ENCODE data around the gene PHAF1.
"Not testable (repeated sequence)": the region's sequence is repeated elsewhere in the genome, so short reads cannot be mapped to it uniquely, and the experiment has no call there.

PHAF1 gene

GRCh38 chr16:67114793-67115192 is 5.1 kb downstream of the PHAF1 start:
- peaks cover 28 to 42% of the 10 kb centered on the region in 2 donors for H3K4me1 Mint-ChIP-seq
- peaks cover 17 to 32% of the 10 kb centered on the region in 2 donors for H3K36me3 Mint-ChIP-seq
- DNase-seq = no peak
- H3K9me3 Mint-ChIP-seq = no peaks in the 10 kb centered on the region
- no peak for ATAC-seq (replicated peaks)
- no peaks in the 10 kb centered on the region for H3K27me3 Mint-ChIP-seq
- no peak overlapping the region for H3K27ac Mint-ChIP-seq
- H3K4me3 Mint-ChIP-seq = no peak overlapping the region

- Mint-ChIP-seq H3K27ac (no peak overlapping the region), H3K4me3 (no peak overlapping the region), H3K36me3 (peaks cover 17 to 40% of the 10 kb centered on the region in 2 donors), H3K9me3 (no peaks in the 10 kb centered on the region), H3K27me3 (no peaks in the 10 kb centered on the region), H3K4me1 (peaks cover 28 to 37% of the 10 kb centered on the region in 2 donors)
- no peak for DNase-seq
- ATAC-seq (replicated peaks) = no peak
These were observed 5.9 kb downstream of the PHAF1 start for GRCh38 chr16:67115639-67116038.

DNA sequence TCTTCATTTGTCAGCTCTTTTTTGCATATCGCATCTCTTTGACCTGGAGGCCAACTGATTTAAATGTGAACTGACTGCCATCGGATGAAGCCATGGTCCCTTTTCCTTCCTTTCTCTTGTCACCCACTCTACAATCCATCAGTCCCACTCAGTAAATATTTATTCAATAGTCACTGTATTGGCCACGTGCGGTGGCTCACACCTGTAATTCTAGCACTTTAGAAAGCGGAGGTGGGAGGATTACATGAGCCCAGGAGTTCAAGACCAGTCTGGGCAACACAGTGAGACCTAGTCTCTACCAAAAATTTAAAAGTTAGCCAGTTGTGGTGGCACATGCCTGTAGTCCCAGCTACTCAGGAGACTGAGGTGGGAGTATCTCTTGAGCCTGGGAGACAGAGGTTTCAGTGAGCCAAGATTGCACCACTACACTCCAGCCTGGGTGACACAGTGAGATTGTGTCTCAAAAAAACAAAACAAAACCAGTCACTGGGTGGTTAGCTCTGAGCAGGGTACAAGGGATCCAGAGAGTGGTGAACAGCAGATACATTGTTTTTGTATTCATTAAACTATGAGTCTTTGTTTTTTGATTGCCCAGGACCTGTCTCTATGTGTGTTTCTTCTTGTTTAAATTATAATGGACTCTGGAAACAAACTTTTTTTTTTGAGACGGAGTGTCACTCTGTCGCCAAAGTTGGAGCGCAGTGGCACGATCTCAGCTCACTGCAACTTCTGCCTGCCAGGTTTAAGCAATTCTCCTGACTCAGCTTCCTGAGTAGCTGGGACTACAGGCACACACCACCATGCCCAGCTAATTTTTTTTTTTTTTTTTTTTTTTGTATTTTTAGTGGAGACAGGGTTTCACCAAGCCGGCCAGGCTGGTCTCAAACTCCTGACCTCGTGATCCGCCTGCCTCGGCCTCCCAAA is 6.9 kb downstream of the PHAF1 start:
- H3K9me3 Mint-ChIP-seq = no peaks in the 10 kb centered on the region
- DNase-seq (no peak), ATAC-seq (replicated peaks) (no peak)
- peaks cover 20 to 27% of the 10 kb centered on the region in 2 donors for H3K4me1 Mint-ChIP-seq
- no peak overlapping the region for H3K4me3 Mint-ChIP-seq
- H3K36me3 Mint-ChIP-seq = peaks cover 17 to 40% of the 10 kb centered on the region in 2 donors
- peak overlapping the region; percentile 15 for H3K27ac Mint-ChIP-seq
- H3K27me3 Mint-ChIP-seq = no peaks in the 10 kb centered on the region

DNA sequence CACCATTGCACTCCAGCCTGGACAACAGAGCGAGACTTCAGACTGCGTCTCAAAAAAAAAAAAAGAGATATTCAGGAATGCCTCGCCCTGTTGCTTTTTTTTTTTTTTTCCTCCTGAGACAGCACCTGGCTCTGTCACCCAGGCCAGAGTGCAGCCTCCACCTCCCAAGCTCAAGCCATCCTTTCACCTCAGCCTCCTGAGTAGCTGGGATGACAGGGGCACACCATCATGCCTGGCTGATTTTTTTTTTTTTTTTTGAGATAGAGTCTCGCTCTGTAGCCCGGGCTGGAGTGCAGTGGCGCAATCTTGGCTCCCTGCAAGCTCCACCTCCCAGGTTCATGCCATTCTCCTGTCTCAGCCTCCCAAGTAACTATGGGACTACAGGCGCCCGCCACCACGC is 8.0 kb downstream of the PHAF1 start:
- DNase-seq (no peak), ATAC-seq (replicated peaks) (no peak)
- Mint-ChIP-seq H3K36me3 (peaks cover 14 to 38% of the 10 kb centered on the region in 2 donors), H3K9me3 (no peaks in the 10 kb centered on the region), H3K27me3 (no peaks in the 10 kb centered on the region), H3K4me3 (no peak overlapping the region), H3K27ac (no peak overlapping the region), H3K4me1 (peaks cover 13 to 17% of the 10 kb centered on the region in 2 donors)

DNA sequence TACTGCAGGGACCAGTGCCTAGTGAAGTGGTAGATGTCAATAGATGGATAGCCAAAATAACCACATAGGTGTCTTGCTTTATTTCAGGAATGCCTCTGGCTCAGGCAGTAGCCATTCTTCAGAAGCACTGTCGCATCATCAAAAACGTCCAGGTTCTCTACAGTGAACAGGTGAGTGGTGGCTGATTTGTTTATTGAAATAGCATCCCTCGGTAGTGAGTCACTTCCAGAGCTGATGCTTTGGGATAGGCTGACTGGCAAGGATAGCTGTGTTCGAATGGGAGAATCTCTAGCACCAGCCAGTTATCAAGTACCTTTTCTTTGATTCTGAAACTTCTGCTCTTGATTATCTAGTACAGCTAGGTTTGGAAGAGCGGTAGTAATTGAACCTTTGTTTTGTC is 10.3 kb downstream of the PHAF1 start:
- ATAC-seq (replicated peaks) (no peak), DNase-seq (no peak)
- Mint-ChIP-seq H3K4me1 (peaks cover 8 to 9% of the 10 kb centered on the region in 2 donors), H3K4me3 (no peak overlapping the region), H3K27ac (no peak overlapping the region), H3K9me3 (no peaks in the 10 kb centered on the region), H3K36me3 (peaks cover 20 to 43% of the 10 kb centered on the region in 2 donors), H3K27me3 (no peaks in the 10 kb centered on the region)

GRCh38 chr16:67122799-67123198 is 13.1 kb downstream of the PHAF1 start:
- H3K27me3 Mint-ChIP-seq; H3K27ac Mint-ChIP-seq; H3K4me1 Mint-ChIP-seq; H3K9me3 Mint-ChIP-seq; DNase-seq; ATAC-seq (replicated peaks); H3K4me3 Mint-ChIP-seq: not testable (repeated sequence)
- H3K36me3 Mint-ChIP-seq = peaks cover 28 to 48% of the 10 kb centered on the region in 2 donors

GRCh38 chr16:67128417-67128816 is 18.7 kb downstream of the PHAF1 start:
- H3K4me1 Mint-ChIP-seq = no peaks in the 10 kb centered on the region
- H3K27me3 Mint-ChIP-seq = no peaks in the 10 kb centered on the region
- H3K4me3 Mint-ChIP-seq = no peak overlapping the region
- H3K27ac Mint-ChIP-seq = no peak overlapping the region
- H3K36me3 Mint-ChIP-seq = peaks cover 38 to 58% of the 10 kb centered on the region in 2 donors
- DNase-seq = no peak
- ATAC-seq (replicated peaks) = no peak
- no peaks in the 10 kb centered on the region for H3K9me3 Mint-ChIP-seq

DNA sequence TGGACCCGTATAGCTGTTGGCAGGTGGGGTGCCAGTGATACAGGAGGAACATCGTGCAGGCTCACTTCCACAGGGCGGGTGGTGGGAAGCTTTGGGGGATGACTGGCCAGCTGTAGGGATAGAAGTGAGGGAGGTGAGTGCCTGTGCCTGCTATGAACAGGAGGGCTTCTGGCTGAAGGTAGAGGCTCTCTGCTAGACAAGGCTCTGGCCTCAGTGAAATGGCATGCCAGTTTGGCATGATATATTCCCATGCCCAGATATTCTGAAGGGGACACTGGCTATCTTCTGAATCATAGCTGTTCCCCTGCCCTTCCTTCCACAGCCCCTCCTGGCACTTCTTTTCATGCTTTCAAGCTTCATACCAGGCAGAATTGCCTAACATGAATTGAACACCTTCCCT is 19.1 kb downstream of the PHAF1 start:
- DNase-seq (no peak), ATAC-seq (replicated peaks) (no peak)
- Mint-ChIP-seq H3K4me1 (no peaks in the 10 kb centered on the region), H3K36me3 (peaks cover 36 to 56% of the 10 kb centered on the region in 2 donors), H3K4me3 (no peak overlapping the region), H3K9me3 (no peaks in the 10 kb centered on the region), H3K27me3 (no peaks in the 10 kb centered on the region), H3K27ac (no peak overlapping the region)

DNA sequence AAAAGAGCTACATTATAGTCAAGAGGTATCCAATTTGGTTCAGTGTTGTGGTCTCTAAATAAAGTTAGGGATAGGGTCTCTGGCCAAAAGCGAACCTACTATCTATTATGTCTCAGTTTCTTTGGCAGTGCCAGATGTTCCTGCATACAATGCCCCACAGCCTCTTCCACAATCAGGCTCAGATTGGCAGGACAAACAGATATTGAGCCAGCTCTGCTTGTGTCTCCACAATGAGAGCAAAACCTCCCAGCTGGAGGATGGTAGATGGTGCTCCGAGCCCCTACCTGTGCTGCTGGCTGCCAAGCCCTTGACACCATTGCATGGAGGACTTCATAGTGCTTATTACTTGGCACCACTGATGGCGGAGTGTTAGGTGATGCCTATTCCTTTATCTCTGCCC is 19.7 kb downstream of the PHAF1 start:
- H3K36me3 Mint-ChIP-seq = peaks cover 36 to 58% of the 10 kb centered on the region in 2 donors
- DNase-seq (no peak), ATAC-seq (replicated peaks) (no peak)
- H3K4me1 Mint-ChIP-seq = no peaks in the 10 kb centered on the region
- H3K27ac Mint-ChIP-seq = no peak overlapping the region
- H3K9me3 Mint-ChIP-seq = no peaks in the 10 kb centered on the region
- no peak overlapping the region for H3K4me3 Mint-ChIP-seq
- no peaks in the 10 kb centered on the region for H3K27me3 Mint-ChIP-seq

DNA sequence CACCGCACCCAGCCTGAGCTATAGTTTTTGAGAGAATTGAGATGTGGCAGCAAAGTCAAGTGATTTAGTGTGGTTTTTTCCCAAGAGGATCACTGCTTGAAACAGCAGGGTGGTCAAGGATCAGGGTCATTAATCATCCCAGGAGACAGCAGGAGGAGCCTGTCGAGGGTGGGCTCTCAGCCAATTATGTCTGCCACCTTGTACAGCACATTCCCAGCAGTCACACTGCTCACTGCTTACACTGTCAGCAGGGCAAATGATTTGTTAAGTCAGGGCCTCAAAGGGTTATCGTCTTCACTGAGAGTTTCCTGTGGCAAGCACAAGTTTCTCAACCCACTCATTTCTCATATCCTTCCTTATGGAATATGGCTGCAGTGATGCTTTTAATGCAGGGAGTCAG is 27.9 kb downstream of the PHAF1 start:
- Mint-ChIP-seq H3K27ac (no peak overlapping the region), H3K4me3 (no peak overlapping the region), H3K9me3 (no peaks in the 10 kb centered on the region), H3K27me3 (no peaks in the 10 kb centered on the region), H3K4me1 (no peaks in the 10 kb centered on the region), H3K36me3 (peaks cover 41 to 68% of the 10 kb centered on the region in 2 donors)
- DNase-seq (no peak), ATAC-seq (replicated peaks) (no peak)

GRCh38 chr16:67141391-67141790 is 31.6 kb downstream of the PHAF1 start:
- DNase-seq (no peak), ATAC-seq (replicated peaks) (no peak)
- Mint-ChIP-seq H3K4me3 (no peak overlapping the region), H3K9me3 (no peaks in the 10 kb centered on the region), H3K27me3 (no peaks in the 10 kb centered on the region), H3K4me1 (no peaks in the 10 kb centered on the region), H3K27ac (no peak overlapping the region), H3K36me3 (peaks cover 56 to 75% of the 10 kb centered on the region in 2 donors)

- DNase-seq = no peak
- peaks cover 61 to 78% of the 10 kb centered on the region in 2 donors for H3K36me3 Mint-ChIP-seq
- H3K27ac Mint-ChIP-seq = no peak overlapping the region
- no peak overlapping the region for H3K4me3 Mint-ChIP-seq
- H3K27me3 Mint-ChIP-seq = no peaks in the 10 kb centered on the region
- H3K9me3 Mint-ChIP-seq = no peaks in the 10 kb centered on the region
- ATAC-seq (replicated peaks) = no peak
- no peaks in the 10 kb centered on the region for H3K4me1 Mint-ChIP-seq
These were observed 32.6 kb downstream of the PHAF1 start for GRCh38 chr16:67142342-67142741.

DNA sequence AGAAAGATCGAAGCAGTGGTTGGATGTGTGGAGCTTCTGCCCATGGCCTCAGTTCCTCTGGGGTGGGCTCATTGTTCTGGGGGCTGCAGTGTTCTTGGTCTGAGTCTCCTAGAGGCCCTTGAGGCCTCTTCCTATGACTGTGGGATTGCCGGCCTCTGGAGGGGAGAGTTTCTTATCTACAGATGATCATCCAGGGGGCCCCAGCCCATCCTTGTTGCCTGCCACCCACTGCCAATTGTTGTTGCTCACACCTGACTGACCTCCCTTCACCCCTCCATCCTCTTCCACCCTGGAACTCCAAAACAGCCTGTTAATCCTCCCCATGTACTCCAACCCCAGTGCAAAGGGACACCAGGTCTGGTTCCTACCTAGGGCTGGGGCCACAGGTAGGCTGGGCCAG is 35.2 kb downstream of the PHAF1 start:
- peaks cover 13 to 18% of the 10 kb centered on the region in 2 donors for H3K27me3 Mint-ChIP-seq
- DNase-seq (no peak), ATAC-seq (replicated peaks) (no peak)
- H3K27ac Mint-ChIP-seq = no peak overlapping the region
- peaks cover 0 to 3% of the 10 kb centered on the region in 2 donors for H3K4me1 Mint-ChIP-seq
- no peak overlapping the region for H3K4me3 Mint-ChIP-seq
- H3K9me3 Mint-ChIP-seq = no peaks in the 10 kb centered on the region
- peaks cover 75 to 87% of the 10 kb centered on the region in 2 donors for H3K36me3 Mint-ChIP-seq

DNA sequence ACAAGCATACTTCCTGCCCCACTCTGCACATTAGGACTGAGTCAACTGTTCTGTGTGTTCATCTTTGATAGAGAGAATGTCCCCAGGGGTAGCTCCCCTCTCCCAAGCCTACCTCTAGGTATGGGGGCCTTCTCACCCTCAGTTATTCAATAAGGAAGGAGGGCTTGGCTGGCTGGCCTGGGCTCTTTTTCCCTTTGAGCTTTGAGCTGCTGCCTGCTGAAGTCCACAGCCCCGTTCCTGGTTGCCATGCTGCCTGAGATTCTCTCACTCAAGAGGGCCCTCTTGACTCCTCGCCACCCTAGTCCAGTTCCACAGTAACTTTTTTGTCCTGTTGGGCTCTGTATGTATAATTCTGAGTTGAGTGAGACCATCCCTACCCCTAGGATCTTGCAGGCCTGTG is 36.0 kb downstream of the PHAF1 start:
- Mint-ChIP-seq H3K27ac (no peak overlapping the region), H3K9me3 (no peaks in the 10 kb centered on the region), H3K4me3 (no peak overlapping the region), H3K36me3 (peaks cover 69 to 79% of the 10 kb centered on the region in 2 donors), H3K4me1 (peaks cover 0 to 3% of the 10 kb centered on the region in 2 donors), H3K27me3 (peaks cover 13 to 18% of the 10 kb centered on the region in 2 donors)
- no peak for DNase-seq
- no peak for ATAC-seq (replicated peaks)

Measured in stimulated activated naive B cell treated with anti-CD40 and anti-IgM and Interleukin-4, amounts not matched to agents 10 μg/mL and 1 μg/mL and 100 μg/mL, for 72 hours (primary cell).